NCI-H446 treated with DMSO at 0.1 percent for 48 hours (cell line): ENCODE data around the gene HPRT1.

Source experiments
- DNase-seq: peaks from one replicate; lab custom pipeline; 2025; lab: John Stamatoyannopoulos, UW

HPRT1 gene

DNA sequence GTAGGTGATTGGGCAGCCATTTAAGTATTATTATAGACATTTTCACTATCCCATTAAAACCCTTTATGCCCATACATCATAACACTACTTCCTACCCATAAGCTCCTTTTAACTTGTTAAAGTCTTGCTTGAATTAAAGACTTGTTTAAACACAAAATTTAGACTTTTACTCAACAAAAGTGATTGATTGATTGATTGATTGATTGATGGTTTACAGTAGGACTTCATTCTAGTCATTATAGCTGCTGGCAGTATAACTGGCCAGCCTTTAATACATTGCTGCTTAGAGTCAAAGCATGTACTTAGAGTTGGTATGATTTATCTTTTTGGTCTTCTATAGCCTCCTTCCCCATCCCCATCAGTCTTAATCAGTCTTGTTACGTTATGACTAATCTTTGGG is 16.3 kb downstream of the HPRT1 start:
- no peak for DNase-seq

DNA sequence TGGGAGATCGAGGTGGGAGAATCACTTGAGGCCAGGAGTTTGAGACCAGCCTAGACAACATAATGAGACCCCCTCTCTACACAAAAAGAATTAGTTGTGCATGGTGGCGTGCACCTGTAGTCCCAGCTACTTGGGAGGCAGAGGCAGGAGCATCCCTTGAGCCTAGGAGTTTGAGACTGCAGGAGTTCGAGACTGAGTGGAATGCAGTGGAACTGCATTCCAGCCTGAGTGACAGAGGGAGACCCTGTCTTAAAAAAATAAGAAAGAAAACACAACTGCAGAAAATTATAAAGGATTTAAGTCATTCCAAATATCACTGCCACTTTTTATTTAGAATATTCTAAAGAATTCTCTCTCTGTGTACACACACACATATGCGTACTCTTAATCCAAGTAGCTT is 18.4 kb downstream of the HPRT1 start:
- DNase-seq, result no peak

DNA sequence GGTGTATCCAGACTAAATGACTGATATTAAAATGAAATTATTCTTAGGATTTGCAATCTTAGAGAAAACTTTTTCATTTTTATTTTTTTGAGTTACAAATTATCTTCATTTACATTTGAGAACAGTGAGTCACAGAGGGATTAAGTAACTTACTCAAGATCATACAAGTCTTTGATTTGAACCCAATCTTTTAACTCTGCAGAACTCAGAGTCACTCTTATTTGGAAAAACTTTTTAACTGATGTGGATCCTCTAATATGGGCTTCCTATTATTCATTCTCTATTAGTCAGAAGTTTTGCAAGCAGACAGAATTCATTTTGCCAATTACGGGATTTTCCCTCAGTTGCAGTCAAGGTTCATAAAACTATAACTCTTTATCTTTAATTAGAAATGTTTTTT is 20.1 kb downstream of the HPRT1 start:
- DNase-seq, result no peak

DNA sequence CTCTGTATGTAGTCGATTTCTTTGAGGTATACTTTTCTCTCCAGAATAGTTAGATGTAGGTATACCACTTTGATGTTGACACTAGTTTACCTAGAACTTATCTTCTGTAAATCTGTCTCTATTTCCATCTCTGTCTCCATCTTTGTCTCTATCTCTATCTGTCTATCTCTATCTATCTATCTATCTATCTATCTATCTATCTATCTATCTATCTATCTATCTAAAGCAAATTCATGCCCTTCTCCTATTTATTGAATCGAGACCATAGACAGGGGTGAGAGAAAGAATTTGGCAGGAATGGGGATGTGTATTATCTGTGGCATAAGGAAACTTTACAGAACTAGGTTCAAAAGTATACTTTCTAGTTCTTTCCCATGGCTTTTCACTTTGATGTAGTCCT is 21.4 kb downstream of the HPRT1 start:
- no peak for DNase-seq

DNA sequence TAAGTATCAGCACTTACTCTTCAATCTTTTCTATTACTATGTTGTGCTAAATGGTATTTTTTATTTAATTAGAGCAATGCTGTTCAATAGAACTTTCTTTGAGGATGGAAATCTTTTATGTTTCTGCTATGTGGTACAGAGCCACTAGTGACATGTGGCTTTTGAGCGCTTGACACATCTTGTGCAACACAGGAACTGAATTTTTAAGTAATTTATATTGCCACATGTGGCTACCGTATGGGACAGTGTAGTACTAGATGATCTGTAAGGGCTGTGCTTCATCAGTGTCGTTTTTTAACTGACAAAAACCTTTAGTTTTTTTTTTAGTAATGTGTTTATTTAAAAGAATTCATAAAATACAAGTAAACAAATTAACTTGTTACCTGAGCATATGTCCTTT is 22.4 kb downstream of the HPRT1 start:
- no peak for DNase-seq

- DNase-seq, result no peak
Measured at GRCh38 chrX:134484039-134484438, 24.1 kb downstream of the HPRT1 start.

- no peak for DNase-seq
Measured at GRCh38 chrX:134501941-134502340, 42.0 kb downstream of the HPRT1 start.

DNA sequence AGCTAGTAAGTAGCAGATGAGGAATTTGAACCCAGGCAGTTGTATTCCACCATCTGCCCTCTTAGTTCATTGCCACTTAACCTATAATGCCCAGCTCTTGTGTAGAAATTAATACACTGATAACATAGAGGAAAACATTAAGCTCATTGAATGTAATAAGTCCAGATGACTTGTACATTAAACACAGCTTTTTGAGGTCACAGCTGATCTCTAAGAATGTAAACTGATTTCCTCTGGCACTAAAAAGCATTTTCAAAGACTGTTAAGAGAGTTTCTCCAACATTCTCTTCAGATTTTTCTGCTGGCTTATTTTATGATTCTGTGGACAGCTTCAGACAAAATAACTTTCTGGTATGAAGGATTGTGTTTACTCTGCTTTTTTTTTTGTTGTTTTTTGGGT is 42.7 kb downstream of the HPRT1 start:
- no peak for DNase-seq

GRCh38 chrX:134512566-134512965 is 52.6 kb downstream of the HPRT1 start:
- DNase-seq, result no peak

- DNase-seq, result no peak
Measured at GRCh38 chrX:134513091-134513490, 53.1 kb downstream of the HPRT1 start.

DNA sequence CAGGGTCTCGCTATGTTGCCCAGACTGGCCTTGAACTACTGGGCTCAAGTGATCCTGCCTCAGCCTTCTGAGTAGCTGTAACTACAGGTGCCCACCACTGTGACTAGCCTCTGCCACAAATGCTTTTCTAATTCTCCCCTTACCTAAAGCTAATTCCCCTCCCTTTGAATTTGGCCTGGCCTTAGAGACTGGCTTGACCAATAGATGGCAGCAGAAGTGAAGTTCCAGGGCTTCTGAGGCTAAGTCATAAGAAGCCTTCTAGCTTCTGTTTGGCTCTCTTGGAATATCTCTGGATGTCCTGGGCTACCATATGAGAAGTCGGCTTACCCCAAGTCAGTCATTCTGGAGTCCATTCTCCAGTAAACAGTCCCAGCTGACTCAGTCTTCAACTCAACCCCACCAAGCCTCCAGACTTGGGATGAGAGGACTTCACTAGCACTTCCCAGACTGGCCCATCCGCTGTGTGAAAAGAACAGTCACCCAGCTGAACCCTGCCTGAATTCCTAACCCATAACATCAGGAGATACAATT is 61.0 kb downstream of the HPRT1 start:
- peak; percentile 32 for DNase-seq

GRCh38 chrX:134524181-134524580 is 64.2 kb downstream of the HPRT1 start:
- no peak for DNase-seq

DNA sequence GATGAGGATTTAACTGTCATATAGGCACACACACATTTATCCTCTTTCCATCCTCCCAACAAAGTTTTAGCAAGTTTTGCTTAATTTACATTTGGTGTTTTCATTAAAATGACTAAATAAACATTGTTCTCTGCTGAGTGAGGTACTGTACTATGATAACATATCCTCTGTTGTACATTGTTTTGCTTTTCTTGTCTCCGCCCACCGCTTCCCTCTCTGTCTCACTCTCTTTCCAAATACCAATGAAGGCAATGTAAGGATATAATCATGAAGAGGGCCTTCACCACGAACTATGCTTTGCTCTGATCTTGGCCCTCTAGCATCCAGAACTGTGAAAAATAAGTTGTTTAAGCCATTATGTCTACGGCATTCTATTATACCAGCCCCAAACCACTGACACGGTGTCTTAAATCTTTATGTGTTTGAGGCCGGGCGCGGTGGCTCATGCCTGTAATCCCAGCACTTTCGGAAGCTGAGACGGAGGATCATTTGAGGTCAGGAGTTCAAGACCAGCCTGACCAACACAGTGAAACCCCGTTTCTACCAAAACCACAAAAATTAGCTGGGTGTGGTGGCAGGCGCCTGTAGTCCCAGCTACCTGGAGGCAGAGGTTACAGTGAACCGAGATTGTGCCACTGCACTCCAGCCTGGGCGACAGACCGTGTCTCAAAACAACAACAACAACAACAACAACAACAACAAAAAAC is 65.3 kb downstream of the HPRT1 start:
- no peak for DNase-seq

DNA sequence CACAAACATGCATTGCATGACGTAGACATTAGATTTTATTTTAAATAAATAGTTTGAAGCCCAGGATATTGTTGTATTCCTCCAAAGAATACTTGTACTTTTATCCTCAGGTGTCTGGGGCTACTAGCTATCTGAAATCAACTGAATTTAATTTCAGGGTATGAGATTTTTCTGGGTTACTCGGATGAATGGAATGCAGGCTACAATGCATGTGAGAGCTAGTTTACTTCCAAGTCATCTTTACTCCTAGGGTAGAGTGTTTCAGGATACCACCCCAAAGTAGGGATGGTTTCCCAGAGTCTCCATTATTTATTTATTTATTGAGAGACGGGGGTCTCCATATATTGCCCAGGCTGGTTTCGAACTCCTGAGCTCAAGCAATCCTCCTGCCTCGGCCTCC is 66.4 kb downstream of the HPRT1 start:
- no peak for DNase-seq

GRCh38 chrX:134528960-134529359 is 69.0 kb downstream of the HPRT1 start:
- no peak for DNase-seq

DNA sequence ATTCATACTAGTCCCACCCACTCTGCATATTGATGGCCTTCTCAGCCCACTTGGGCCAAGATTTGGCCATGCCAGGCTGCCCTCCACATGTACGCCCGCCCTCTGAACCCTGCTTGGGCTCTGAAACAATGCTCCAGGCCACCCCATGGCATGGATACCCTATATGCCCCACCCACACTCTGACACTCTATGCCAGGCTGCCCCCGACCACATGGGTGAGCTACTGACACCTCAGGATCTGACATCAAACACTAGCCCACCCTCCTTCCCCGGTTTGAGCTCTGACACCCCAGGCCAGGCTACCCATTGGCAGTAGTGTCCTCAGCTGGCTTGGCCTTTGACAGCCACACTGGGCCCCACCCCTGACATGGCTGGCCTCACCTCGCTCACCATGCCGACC is 69.5 kb downstream of the HPRT1 start:
- no peak for DNase-seq

DNA sequence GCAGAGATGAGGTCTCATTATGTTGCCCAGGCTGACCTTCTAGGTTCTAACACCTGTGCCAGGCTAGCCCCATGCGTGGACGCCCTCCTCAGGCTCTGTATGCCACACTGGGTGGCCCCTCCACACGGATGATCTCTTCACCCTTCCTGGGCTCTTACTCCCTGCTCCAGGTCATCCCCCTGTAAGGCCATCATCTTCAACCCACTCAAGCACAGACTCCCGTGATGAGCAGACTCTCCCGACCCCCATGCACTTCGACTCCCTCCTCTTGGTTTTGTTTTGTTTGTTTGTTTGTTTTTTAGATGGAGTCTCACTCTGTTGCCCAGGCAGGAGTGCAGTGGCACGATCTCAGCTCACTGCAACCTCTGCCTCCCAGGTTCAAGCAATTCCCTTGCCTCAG is 70.9 kb downstream of the HPRT1 start:
- no peak for DNase-seq

- DNase-seq, result no peak
Measured at GRCh38 chrX:134533352-134533751, 73.4 kb downstream of the HPRT1 start.

DNA sequence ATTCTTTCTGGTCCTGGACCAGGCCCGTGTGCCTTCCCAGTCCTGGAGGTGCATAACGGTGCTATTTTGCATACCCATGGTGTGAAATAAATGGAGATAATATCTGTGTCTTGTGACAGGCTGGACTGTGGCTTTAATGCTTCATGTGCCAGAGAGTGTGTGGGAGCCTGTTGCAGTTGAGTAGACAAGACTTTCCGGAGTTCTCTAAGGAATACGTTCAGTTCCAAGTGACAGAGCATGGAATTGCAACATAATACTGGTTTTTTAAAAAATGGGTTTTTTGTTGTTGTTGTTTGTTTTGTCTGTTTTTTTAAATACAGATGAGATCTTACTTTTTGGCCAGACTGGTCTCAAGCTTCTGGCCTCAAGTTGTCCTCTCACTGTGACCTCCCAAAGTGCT is 74.0 kb downstream of the HPRT1 start:
- DNase-seq, result no peak

GRCh38 chrX:134537179-134537955 is 77.4 kb downstream of the HPRT1 start:
- DNase-seq, result no peak

- DNase-seq, result no peak
Measured at GRCh38 chrX:134538316-134538715, 78.4 kb downstream of the HPRT1 start.

GRCh38 chrX:134541906-134542305 is 81.9 kb downstream of the HPRT1 start:
- DNase-seq, result no peak

DNA sequence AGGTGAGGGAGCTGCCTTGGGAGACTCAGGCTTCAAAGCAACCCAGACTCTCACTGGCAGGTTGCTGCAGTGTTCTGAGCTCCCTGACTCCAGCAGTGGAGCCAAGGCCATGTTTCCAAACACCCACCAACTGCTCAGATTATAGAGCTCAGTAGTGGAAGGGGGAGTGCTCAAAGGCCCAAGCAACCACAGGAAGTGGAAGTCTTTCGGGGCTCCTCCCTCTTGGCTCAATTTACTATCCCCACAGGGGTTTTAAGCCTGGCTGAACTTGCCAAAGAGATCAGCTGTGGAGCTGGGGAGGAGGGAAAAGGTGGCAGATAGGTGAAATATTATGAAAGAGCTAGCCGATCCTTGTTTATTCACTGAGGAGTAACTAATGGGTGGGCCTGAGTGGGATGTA is 82.5 kb downstream of the HPRT1 start:
- no peak for DNase-seq

DNA sequence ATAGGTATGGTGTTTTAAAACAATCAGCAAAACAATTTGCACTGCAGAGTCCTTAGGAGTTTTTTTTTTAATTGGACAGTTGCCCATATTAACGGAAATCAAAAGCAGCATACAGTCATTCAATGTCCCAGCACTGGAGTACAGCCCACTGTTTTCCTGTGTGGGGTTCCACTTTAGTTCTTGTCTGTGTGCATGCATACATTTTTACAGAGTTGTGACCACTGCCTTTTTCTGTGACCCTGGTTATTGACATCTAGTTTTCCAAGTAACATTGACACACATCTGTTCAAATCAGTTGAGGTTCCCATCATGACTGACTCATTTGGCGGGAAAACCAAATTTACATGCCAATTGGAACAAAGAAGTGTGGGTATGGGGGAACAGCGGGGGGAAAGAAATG is 83.3 kb downstream of the HPRT1 start:
- no peak for DNase-seq
